H1 (cell line): ENCODE data around the gene KCNQ1. TPM values are rescaled to one million over a fixed set of nuclear protein-coding genes. Genes with fewer than 3 reads are reported as not detected.

Experiments used
- CHD1 ChIP-seq: IDR thresholded peaks from 2 replicates; pipeline ENCODE4 v1.6.1; 2012; ENCODE audit warnings: low read depth, low read length, improper control_type of control experiment
- JUN ChIP-seq: IDR thresholded peaks from 2 replicates; pipeline ENCODE4 v1.6.1; 2011; ENCODE audit warnings: low read depth, mild to moderate bottlenecking, improper control_type of control experiment, low read length
- NANOG ChIP-seq: IDR thresholded peaks from 2 replicates; pipeline ENCODE4 v1.6.1; 2011; ENCODE audit warnings: low read length, low read depth, mild to moderate bottlenecking, inconsistent platforms; ENCODE audit not compliant: insufficient read depth, poor library complexity, severe bottlenecking
- SP4 ChIP-seq: IDR thresholded peaks from 2 replicates; pipeline ENCODE4 v1.6.1; 2012; ENCODE audit warnings: low read length, inconsistent platforms
- USF2 ChIP-seq: IDR thresholded peaks from 2 replicates; pipeline ENCODE4 v1.6.1; 2011; ENCODE audit warnings: low read length, improper control_type of control experiment
- polyA plus RNA-seq, 7 experiments: library from polyadenylated mRNA; depleted of rRNA in 3 of 7; stranded (reverse) in 5 of 7; unstranded in 2 of 7; fragments of >200 nt in 5 of 7; fragments of 200-250 nt in 2 of 7; gene quantifications; 1 replicate in 5 of 7; 2 replicates in 1 of 7; 4 replicates in 1 of 7; pipeline versions ENCODE4 v1.2.1 to v1.2.3, GENCODE V29; 2011 to 2013; ENCODE audit warnings: missing spikeins in 2 of 7, mixed read lengths in 2 of 7
- total RNA-seq: library from RNA; stranded (reverse); fragmentation: NEBNext Ultra II Directional; extraction: Animal tissue kit (Norgen Biotek cat#: 25700); gene quantifications from 2 replicates; pipeline ENCODE4 v1.2.1, GENCODE V29; 2021

Gene KCNQ1
- total and polyA plus RNA-seq, 2 of the 8 experiments (the other 6 are each of a cell fraction or from before 2014, with no cell fraction given), result 1.9 to 2.0 TPM

GRCh38 chr11:2818021-2818420, 373.2 kb downstream of the KCNQ1 start (continued):
- TF ChIP-seq JUN (no peak), USF2 (no peak), CHD1 (no peak), SP4 (no peak), NANOG (no peak)
- TF ChIP-seq, all 59 proteins: peak for 0
